Upper lobe of right lung (tissue), 1 donor: Measurements from ENCODE around the gene PLEKHM1. TPM values are rescaled to one million over a fixed set of nuclear protein-coding genes. Genes with fewer than 3 reads are reported as not detected.
A peak's percentile ranks its signal among the peaks of the same experiment; 100 is the strongest.
"Not testable (repeated sequence)": the region's sequence is repeated elsewhere in the genome, so short reads cannot be mapped to it uniquely, and the experiment has no call there.

Source experiments
- ATAC-seq: fragments of 200-7000 bp; cut with Tn5 transposase; one replicate; pipeline ENCODE4 v1.9.1; 2020; ENCODE audit warnings: mild to moderate bottlenecking, moderate library complexity
- DNase-seq: peaks from one replicate; pipeline ENCODE4 v3.0.0-alpha.2; 2020
- H3K27ac ChIP-seq: fragments of 200-600 bp; one replicate; pipeline ENCODE4 v1.8.0; 2022
- H3K27me3 ChIP-seq: fragments of 200-600 bp; one replicate; pipeline ENCODE4 v1.8.0; 2022; ENCODE audit warnings: mild to moderate bottlenecking
- H3K36me3 ChIP-seq: fragments of 200-600 bp; one replicate; pipeline ENCODE4 v1.8.0; 2022
- H3K4me1 ChIP-seq: fragments of 200-600 bp; one replicate; pipeline ENCODE4 v1.8.0; 2022
- H3K4me3 ChIP-seq: fragments of 200-600 bp; one replicate; pipeline ENCODE4 v1.8.0; 2022; ENCODE audit warnings: mild to moderate bottlenecking
- H3K9me3 ChIP-seq: fragments of 200-600 bp; one replicate; pipeline ENCODE4 v1.8.0; 2022
- intact Hi-C: fragments of 100-400 bp; cut with DNase I; formaldehyde crosslinking; loops from one replicate; pipeline ENCODE4 v1.11.0; 2022
- total RNA-seq: library from RNA; stranded (reverse); fragmentation: NEBNext Ultra II Directional; extraction: Animal tissue kit (Norgen Biotek cat#: 25700); gene quantifications from one replicate; pipeline ENCODE4 v1.2.1, GENCODE V29; 2021
- donor health status: DM: no; HTN: yes; CAD: no; lungs with severe emphysema.

PLEKHM1 gene
- total RNA-seq, 1 donor from 2014 or later = 69.8 TPM

DNA sequence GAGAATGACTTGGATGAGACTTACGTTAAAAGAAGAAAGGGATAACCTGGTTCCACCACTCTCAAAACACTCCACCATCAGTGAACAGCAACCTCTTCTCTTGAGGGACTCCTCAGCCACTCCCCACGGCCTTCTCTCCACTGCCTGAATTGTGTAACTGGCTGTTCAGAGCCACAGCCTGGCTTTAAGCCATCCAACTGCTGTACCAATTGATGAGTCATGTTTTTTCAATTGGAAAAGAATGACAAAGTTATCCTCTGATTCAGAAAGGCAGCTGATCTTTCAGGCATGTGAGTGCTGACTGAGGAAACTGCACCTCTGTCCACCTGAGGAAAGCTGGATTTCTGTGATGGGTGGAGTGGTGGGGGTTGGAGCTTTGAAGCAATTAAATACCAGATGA is 2.8 kb downstream of the PLEKHM1 start:
- peak; percentile 81 for DNase-seq
- H3K27me3 ChIP-seq, intact Hi-C loops, H3K36me3 ChIP-seq, H3K4me3 ChIP-seq, H3K9me3 ChIP-seq: not testable (repeated sequence)
- peak overlapping the region; percentile 47 for H3K27ac ChIP-seq
- ATAC-seq = peak; percentile 56
- peaks cover 16% of the 10 kb centered on the region for H3K4me1 ChIP-seq

DNA sequence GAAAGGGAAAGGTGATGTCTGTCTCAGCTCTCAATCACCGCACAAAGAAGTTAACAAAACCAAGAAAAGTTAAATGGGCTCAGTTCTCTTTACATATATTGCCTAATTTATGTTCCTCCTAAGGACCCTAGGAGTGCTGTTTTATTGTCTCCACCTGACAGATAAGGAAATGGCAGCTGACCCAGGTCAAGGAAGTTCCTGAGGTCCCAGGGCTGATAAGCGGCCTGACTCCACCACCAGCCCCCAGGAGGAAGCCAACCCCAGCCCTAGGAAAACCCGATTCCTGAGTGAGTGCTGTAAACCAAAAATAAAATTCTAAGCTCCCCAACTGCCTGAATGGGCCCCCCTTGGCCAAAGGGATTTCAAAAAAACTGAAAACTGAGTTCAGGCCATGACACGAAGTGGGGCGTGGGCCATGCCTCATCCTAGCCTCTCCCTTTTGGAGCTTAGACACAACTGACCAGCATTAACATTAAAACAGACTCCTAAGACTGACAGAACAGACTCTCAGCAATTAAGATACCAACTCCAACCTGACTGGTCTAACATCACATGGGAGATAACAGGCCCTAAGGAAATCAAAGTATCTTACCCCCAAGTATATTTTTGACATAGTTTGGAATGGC is 6.8 kb downstream of the PLEKHM1 start:
- H3K27ac ChIP-seq, H3K36me3 ChIP-seq, H3K27me3 ChIP-seq, intact Hi-C loops, DNase-seq, H3K4me1 ChIP-seq, H3K4me3 ChIP-seq, ATAC-seq, H3K9me3 ChIP-seq: not testable (repeated sequence)

DNA sequence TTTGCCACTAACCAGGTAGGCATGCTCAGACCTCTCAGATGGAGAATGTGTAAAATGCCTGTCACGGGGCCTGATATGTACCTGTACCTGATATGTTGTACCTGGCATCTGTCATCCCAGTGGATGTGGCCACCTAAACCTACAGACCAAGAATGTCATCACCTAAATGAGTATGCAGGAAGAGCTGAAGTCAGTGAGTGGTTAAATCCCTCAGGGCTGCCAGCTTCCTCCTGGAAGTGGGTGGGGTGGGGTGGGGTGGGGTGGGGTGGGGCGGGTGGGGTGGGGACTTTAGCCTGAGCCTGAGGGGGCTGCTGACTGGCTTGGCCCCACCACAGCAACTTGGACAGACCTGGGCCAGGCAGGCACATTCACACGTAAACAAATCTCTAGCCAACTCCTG is 7.3 kb downstream of the PLEKHM1 start:
- H3K4me1 ChIP-seq, H3K4me3 ChIP-seq, H3K27me3 ChIP-seq, H3K36me3 ChIP-seq, intact Hi-C loops, ATAC-seq, H3K9me3 ChIP-seq, DNase-seq, H3K27ac ChIP-seq: not testable (repeated sequence)

DNA sequence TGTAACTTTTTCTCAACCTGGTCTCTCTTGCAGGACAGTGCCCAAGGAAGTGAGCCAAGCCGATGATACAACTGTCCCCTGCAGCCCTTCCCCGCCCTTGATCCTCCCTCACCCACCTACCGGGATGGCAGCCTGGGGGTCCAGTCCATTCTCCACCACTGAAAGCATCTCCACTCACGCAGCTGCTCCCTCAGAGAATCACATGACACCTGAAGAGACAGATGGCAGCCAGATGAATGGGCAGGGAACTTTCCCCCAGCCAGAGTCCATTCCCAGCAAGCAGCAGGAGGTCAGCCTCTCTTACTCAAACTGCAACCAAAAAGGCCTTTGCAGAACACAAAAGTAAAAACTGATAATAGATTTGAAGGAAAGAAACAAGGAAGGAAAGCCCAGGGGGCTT is 8.2 kb downstream of the PLEKHM1 start:
- DNase-seq, intact Hi-C loops: not testable (repeated sequence)

DNA sequence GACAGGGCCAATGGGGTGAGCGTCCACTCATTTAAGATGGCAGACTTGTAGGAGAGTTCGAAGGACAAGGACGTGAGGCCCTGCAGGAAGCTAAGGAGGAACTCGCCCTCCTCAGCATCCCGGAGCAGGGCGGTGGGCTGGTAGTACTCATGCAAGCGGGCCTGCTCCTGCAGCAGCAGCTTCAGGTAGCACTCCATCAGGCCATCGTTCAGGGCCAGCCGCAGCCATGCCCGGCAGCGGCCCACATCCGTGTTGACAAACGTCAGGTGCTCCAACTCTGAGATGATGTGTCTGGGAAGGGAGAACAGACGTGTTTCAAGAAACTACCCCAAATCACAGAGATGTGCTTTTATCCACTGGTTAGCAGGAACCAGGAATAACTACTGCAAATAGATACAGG is 15.1 kb downstream of the PLEKHM1 start:
- H3K9me3 ChIP-seq, intact Hi-C loops, H3K27me3 ChIP-seq, H3K4me3 ChIP-seq, ATAC-seq, H3K4me1 ChIP-seq, H3K27ac ChIP-seq, DNase-seq: not testable (repeated sequence)
- H3K36me3 ChIP-seq = peaks cover 58% of the 10 kb centered on the region

More for the DNA sequence above, 8.2 kb downstream of the PLEKHM1 start:
- not testable (repeated sequence) for H3K9me3 ChIP-seq, H3K36me3 ChIP-seq, H3K4me1 ChIP-seq, H3K4me3 ChIP-seq, ATAC-seq, H3K27me3 ChIP-seq, H3K27ac ChIP-seq

DNA sequence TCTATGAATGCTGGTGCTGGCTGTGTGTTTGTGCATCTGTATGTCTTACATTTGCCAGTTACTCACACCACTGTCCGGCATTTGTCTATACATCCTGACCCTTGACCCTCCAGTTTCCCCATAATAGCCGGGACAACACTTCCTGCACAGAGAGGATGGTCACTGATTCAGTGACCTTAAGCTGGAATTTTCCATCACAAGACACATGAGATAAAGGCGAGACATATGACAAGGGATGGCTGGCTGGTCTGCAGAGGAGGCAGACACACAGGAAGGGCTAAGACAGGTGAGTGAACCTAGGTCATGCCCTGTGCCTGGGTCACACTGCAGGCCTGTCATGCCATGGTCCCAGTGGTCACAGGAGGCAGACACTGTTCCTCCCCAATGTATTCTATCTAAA is 18.3 kb downstream of the PLEKHM1 start:
- DNase-seq, ATAC-seq, H3K27me3 ChIP-seq, H3K9me3 ChIP-seq, H3K4me3 ChIP-seq, intact Hi-C loops, H3K27ac ChIP-seq, H3K4me1 ChIP-seq: not testable (repeated sequence)
- peaks cover 58% of the 10 kb centered on the region for H3K36me3 ChIP-seq

DNA sequence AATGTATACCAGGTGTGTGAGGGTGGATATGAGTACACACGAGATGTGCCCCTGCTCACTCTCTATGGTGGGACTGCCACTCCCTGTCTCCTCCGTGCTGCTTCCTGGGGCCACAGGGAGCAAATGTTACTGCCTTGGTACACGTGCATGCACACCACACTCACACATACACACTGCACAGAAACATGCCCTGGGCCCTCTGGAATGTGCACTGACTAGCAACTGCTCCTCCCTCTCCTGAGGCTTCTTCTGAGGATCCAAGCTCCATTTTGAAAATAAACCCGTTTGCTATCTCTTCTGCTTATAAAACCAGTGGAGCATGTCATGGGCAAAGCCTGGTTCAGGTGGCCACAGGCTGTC is 21.3 kb downstream of the PLEKHM1 start:
- intact Hi-C loops, H3K27ac ChIP-seq, H3K27me3 ChIP-seq, H3K4me3 ChIP-seq, H3K9me3 ChIP-seq, H3K4me1 ChIP-seq, DNase-seq: not testable (repeated sequence)
- peak; percentile 43 for ATAC-seq
- peaks cover 35% of the 10 kb centered on the region for H3K36me3 ChIP-seq

DNA sequence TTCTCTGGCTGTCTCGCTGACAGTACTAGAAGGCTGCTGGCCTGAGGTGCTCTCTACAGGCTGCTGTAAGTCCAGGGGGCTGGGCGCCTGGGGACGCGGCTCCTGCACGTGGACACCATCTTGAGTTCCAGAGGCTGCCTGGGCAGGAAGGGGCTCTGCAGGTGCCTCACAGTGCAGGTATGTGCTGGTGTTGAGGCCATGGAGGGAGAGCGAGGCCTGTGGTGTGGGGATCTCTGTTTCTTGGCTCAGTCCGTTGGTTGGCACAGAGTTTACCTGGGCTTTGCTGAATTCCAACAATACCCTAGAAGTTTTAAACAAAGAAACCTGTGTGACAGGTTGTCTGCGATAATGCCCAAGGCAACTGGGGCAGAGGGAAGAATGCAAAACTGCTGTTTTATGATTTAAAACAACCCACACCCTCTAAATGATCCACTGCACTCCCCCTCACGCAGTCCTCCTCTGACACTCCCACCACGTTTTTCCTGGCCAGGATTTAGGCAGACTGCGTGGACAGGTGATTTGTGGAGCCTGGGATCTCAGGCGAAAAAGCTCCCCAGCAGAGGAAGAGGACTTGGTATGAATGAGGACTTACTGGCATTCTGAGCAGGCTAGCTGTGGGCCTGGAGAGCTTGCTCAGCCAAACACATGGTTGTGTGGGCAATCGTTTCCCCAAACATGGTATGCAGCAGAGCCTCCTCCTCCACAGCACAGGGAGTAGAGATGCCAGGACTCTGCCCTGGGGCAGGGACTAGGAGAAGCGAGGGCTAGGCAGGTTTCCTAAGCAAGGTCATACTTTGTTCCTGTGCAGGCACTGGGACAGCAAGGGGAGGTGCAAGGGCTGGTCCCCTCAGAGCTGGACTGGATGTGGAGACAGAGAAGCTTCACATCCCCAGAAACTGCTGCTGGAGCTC is 22.0 kb downstream of the PLEKHM1 start:
- DNase-seq, H3K4me3 ChIP-seq, H3K27me3 ChIP-seq, H3K9me3 ChIP-seq, H3K27ac ChIP-seq, H3K4me1 ChIP-seq, intact Hi-C loops: not testable (repeated sequence)
- ATAC-seq = peak; percentile 69
- peaks cover 28% of the 10 kb centered on the region for H3K36me3 ChIP-seq

DNA sequence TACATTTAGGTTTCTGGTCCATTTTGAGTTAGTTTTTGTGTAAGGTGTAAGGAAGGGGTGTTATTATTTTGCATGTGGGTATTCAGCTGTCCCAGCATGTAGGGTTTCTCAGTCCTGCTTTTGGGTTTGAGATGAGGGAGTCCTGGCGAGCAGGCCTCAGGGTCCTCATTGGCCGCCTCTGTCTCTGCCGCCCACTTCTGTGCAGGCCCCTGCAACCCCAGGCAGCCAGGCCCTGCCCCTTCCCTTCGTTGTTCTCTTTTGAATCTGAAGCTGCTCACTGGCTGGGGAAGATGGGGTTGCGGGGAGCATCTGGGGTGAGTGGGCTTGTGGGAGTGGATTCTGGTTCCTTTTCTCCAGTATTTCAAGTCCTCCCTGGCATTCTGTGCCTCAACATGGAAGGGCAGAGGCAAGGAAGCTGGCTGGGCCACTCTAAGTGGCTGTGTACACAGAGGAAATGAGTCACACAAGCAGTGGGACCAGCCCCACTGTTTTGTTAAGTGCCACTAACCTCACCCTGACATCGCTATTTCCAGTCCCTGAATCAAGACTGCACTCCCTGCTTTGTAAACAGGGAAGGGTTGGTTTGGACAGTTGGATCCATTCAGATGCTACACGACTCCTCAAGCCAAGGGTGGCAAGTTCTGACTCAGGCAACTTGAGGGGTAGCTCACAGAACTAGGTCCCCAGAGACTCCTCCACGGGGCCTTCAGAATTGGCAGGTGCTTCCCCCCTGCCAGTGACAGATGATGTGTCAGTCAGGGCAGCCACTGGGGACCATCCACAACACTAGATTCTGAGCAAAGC is 28.8 kb downstream of the PLEKHM1 start:
- ATAC-seq (peak; percentile 98), DNase-seq (peak; percentile 78)

DNA sequence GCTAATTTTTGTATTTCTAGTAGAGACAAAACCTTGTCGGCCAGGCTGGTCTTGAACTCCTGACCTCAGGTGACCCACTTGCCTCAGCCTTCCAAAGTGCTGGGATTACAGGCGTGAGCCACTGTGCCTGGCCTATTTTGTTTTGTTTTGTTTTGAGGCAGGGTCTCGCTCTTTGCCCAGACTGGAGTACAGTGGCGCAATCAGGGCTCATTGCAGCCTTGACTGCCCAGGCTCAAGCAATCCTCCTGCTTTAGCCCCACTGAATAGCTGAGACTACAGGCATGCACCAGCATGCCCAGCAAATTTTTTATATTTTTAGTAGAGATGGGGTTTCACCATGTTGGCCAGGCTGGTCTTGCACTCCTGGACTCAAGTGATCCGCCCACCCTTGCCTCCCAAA is 30.1 kb downstream of the PLEKHM1 start:
- H3K9me3 ChIP-seq, DNase-seq, H3K27ac ChIP-seq, ATAC-seq, intact Hi-C loops, H3K4me3 ChIP-seq, H3K4me1 ChIP-seq, H3K27me3 ChIP-seq: not testable (repeated sequence)
- H3K36me3 ChIP-seq = peaks cover 12% of the 10 kb centered on the region

More for the DNA sequence above, 28.8 kb downstream of the PLEKHM1 start:
- H3K4me1 ChIP-seq, intact Hi-C loops, H3K36me3 ChIP-seq, H3K9me3 ChIP-seq, H3K27me3 ChIP-seq, H3K4me3 ChIP-seq: not testable (repeated sequence)
- peak overlapping the region; percentile 63 for H3K27ac ChIP-seq

DNA sequence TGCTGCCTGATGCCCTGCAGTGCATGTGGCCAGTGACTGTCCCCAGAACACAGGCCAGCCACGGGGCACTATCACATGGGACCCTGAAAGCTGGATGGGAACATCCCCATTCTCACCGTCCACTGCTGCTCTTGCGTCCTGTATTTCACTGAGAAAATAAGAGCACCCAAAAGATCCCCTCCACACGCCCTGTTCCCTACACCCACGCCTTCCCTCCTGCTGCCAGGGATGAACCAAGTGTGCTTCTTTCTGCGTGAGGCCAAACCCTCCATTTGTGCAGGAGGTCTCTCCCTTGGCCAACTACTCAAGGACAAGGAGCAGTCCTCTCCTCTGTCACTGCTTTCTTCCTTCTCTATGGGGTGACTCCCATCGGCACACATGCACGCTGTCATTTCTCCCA is 36.2 kb downstream of the PLEKHM1 start:
- peaks cover 17% of the 10 kb centered on the region for H3K36me3 ChIP-seq
- H3K27me3 ChIP-seq, H3K4me3 ChIP-seq, H3K4me1 ChIP-seq, ATAC-seq, DNase-seq, H3K9me3 ChIP-seq, H3K27ac ChIP-seq, intact Hi-C loops: not testable (repeated sequence)

DNA sequence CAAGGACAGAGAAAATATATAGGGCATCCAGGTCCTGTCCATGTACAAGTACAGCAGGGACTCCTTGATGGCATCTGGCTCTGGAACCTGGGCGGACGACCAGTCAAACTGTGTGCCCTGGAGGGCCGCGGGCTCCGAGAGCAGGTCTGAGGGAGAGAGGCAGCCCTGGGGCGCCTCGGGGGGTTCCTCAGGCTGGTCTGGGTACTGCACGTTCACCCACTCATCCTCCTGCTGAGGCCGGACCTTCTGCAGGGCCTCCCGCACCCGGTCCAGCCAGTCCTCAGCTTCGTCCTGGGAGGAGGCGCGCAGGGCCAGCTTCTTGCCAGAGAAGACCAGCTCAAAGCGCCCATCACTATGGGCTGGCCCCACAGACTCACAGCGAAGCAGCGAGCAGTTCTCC is 36.8 kb downstream of the PLEKHM1 start:
- H3K36me3 ChIP-seq = peaks cover 17% of the 10 kb centered on the region
- H3K4me3 ChIP-seq, H3K9me3 ChIP-seq, H3K4me1 ChIP-seq, DNase-seq, H3K27ac ChIP-seq, intact Hi-C loops, H3K27me3 ChIP-seq: not testable (repeated sequence)
- ATAC-seq = peak; percentile 7

DNA sequence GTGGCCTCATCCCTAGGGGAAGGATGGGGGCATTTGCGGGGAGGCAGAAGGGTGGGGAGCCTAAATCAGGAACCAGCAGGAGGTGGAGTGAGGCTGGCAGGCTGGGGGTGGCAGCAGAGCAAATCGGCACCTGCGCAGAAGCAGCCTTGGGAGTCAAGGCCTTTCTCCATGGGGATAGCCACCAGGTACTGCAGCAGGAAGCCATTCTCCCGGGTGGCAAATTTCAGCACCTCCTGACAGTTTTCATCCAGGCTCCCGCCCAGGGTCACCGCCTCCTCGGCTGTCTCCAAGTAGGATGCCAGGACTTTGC is 37.3 kb downstream of the PLEKHM1 start:
- DNase-seq, H3K9me3 ChIP-seq, H3K4me1 ChIP-seq, ATAC-seq, intact Hi-C loops, H3K27me3 ChIP-seq, H3K27ac ChIP-seq, H3K4me3 ChIP-seq: not testable (repeated sequence)
- H3K36me3 ChIP-seq = peaks cover 18% of the 10 kb centered on the region
